GM18499 (cell line): Measurements from ENCODE around the gene ZNRF2.

Experiments
- ATAC-seq: cut with Tn5 transposase; IDR thresholded peaks from one replicate; pipeline ENCODE4 v1.9.1; 2021; ENCODE audit warnings: moderate number of reproducible peaks; ENCODE audit not compliant: insufficient read depth, unreplicated experiment

Gene ZNRF2

DNA sequence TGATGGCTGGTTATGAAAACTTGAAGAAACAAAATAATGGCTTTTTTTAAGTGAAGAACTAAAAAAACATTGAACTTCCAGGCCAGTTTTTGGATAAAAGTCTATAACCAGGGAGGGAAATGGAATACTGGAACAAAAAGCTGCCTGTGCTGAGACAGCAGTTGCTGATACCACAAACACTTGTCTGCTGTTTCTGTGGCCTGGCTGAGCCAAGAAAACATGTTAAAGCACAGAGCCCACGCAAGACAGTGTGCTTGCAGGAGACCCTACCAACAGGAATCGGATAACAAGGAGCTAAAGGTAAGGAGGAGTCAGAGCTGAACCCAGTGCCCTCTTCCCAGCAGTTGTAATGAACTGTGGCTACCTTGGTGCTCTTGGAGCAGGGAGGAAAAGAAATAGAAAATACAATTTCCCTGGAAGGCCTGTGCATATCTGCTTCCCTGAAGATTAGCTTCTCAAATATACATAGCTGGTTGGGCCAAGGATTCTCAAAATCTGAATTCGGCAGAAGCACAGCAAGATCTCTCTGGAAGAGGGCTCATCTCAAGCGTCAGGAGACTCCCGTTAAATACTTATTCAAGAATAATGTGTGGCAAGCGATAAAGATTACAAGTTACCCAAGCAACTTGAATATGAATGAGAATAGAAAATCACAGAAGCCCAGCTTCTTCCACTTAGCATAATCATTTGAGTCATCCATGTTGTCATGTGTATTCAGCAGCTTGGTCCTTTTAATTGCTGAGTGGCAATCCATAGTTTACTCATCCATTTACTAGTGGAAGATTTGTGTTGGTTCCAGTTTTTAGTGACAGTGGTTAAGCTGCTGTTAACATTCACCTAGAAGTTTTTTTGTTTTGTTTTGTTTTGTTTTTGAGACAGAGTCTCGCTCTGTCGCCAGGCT, 106.6 kb downstream of the ZNRF2 start:
- no peak for ATAC-seq

DNA sequence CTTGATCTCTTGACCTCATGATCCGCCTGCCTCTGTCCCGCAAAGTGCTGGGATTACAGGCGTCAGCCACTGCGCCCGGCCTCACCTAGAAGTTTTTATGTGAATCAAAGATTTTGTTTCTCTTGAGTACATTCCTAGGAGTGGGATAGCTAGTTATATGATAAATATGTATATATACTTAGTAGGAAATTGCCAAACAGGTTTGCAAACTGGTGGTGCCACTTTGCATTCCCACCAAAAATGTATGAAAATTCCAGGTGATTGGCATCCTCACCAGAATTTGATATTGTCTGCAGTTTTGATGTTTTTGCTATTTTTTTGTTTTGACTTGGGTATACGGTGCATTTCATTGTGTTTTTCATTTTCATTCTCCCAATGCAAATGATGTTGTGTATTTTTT, 107.4 kb downstream of the ZNRF2 start:
- ATAC-seq: no peak

DNA sequence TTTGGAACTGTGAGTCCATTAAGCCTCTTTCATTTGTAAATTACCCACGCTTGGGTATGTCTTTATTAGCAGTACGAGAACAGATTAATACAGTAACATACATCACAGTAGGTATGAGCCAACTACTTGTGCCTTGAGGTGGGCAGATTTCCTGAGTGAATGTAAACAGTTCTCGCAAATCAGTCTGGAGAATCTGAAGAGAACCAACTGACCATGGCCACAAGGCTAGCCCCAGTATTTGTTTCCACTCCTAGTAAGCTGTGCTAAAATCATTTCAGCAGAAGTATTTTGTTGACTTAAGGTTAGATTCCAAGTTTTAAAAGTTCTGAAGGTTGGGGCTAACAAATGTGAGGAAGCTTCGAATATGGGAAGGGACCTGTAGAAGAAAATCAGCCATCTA, 111.3 kb downstream of the ZNRF2 start:
- ATAC-seq: no peak

DNA sequence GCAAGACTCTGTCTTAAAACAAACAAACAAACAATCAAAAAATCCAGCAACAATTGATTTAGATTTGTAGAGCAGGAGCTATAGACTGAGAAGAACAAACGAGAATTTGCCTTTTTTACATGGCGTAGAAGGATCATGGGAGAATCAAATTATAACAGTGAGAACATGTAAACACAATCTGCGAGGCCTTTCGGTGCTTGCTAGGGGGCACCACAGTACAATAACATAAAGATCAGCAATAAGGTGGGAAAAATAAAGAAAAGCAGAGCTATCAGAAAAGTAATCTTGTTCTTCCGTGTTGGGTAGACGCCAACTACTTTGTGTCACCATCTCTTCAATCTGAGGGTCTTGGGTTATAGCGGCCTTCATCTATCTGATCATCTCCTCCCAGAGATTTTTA, 112.0 kb downstream of the ZNRF2 start:
- ATAC-seq: no peak

DNA sequence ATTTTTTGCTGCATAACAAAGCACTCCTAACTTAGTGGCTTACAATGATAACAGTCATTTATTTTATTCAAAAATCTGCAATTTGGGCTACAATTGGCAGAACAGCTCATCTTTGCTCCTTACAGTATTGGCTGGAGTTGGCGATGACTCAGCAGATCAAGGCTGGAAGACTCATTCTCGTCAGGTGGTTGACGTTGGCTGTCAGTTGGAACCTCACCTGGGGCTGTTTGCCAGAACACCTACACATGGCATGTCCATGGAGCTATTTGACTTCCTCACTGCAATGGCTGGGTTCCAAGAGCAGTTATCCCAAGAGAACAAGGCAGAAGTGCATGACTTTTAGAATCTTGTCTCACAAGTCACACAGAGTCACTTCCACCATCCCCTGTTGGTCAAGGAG, 119.1 kb downstream of the ZNRF2 start:
- ATAC-seq: no peak

DNA sequence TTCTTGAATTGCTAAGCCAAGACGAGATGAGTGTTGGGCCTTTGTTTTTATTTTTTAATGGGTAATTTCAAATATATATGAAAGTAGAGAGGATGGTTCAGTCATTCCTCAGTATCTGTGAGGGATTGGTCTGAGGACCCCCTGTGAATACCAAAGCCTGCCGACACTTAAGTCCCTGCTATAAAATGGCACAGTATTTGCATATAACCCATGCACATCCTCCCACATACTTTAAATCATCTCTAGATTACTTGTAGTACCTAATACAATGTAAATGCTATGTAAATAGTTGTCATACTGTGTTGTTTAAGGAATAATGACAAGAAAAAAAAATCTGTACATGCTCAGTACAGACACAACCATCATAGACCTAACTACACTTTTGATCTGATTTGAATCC, 120.8 kb downstream of the ZNRF2 start:
- no peak for ATAC-seq

DNA sequence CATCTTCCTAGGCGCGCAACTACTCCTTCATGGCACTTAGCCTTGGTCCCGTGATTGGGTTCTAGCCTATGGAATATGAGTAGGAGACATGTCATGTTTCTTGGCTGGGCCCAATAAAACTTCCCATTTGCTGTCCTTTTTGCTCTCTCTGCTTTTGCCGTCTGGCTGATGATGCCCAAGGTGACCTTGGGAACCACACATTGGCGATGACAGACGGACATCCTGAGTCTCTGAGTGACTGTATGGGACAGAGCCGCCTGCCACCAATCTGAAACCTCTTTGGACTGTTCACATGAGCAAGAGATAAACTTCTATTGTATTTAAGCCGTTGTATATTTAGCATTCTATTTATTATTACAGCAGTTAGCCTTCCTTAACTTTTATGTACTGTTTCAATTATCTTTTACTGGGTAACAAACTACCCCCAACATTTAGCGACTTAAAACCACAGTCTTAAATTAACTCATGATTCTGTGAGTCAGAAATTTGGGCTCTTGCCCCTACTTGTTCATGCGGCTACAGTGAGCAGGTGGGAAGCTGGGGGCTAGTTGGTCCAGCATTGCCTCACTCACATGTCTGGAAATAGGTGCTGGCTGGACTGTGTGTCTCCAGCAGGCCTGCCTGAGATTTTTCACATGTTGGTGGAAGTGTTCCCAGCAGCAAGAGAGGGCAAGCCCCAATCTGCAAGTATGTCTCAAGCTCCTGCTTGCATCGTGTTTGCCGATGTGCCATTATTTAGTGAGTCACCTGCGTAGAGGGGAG, 122.4 kb downstream of the ZNRF2 start:
- no peak for ATAC-seq

DNA sequence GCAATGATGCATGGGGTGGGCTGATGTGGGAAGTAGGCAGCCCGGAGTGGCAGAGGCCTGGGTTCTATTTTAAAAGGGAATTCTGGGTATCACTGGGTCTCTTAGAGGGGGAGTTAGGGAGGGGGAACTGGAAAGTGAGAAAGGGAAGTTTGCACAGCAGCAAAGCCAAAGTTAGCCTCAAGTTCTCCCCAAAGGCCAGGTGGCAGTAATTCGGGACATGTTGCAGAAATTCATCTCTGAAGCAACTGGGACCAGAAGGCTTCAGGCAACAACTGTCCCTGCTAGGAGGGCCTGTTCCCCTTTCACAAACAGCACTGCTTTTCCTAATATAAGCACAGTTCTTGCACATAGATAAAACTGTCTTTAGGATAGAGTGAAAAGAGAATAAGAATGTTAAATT, 126.8 kb downstream of the ZNRF2 start:
- ATAC-seq: no peak

DNA sequence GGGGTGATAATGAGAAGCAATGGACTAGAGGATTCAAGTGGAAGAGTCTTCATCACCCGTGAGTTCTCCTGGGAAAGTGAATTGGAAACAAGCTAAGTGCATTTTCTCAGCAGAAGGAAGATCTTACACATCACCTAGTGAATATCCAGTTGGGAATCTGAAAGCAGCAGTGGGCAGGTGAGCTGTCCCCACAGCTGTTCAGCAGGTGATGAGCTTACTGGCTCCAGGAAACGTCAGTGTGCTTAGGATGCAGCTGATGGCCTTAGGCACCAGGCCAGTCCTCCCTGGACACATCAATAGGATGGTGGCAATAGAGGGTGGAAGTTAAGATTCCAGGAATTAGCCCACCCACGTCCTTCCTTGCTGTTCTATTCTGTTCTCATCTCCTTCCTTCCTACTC, 127.5 kb downstream of the ZNRF2 start:
- ATAC-seq: no peak

DNA sequence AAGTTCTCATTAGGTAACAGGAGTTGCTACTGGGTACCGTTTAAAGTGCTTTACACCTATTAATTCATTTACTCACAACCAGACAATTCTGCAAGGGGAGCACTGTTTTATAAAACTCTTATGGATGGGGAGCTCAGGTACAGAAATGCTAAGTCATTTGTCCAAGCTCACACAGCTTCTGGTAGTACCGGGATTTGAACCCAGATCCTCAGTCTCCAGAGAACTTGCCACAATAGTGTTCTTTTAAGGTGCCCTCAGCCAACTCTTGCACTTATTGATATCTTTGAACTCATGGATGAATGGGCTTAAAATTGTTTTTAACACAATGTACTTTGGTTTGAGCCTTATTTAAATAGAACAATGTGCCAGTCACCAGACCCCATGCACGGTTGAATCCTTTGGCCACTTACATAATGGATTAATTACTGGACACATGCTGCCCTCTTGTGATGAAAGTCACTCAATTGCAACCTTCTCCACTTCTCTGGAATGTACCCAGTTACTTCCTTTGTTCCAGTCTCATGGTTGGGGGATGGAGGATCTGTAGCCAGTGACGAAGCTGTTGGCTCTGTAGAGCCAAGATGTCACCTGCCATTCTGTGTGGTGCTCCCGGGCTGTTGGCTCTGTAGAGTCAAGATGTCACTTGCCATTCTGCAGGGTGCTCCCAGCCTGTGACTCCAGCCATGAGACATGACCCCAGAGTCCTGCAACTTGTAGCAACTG, 128.5 kb downstream of the ZNRF2 start:
- no peak for ATAC-seq

DNA sequence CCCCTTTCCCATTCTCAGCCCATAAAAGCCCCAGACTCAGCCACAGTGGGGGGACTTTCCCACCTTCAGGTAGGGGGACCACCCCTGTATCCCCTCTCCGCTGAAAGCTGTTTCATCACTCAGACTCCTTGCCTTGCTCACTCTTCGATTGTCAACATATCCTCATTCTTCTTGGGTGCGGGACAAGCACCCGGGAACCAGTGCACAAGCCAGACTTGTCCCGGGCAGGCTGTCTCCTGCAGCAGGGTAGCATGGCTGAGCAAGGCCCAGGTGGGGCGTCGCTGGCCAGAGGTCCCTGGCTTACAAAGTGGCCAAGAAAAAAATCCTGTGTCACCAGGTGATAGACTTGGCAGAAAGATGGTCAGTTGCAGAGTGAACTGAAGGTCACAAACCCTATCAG, 129.5 kb downstream of the ZNRF2 start:
- ATAC-seq: no peak
